ENCODE measurements around the gene DGKD. TPM values are rescaled to one million over a fixed set of nuclear protein-coding genes. Genes with fewer than 3 reads are reported as not detected.
"Not testable (repeated sequence)": the region's sequence is repeated elsewhere in the genome, so short reads cannot be mapped to it uniquely, and the experiment has no call there.

The DGKD gene
- total and polyA plus RNA-seq, 2 experiments from 2014 or later, result 3.9 to 4.0 TPM

- no peaks in the 10 kb centered on the region for H3K27me3 ChIP-seq (replicated peaks; ENCODE audit: insufficient read depth)
- DNase-seq, result no peak
- in situ Hi-C loops (cut with MboI), result no loop called here
- no peaks in the 10 kb centered on the region for H4K20me1 ChIP-seq (ENCODE audit: insufficient read depth)
- no peaks in the 10 kb centered on the region for H3K9me3 ChIP-seq (ENCODE audit: low read depth)
- H3K79me2 ChIP-seq (ENCODE audit: insufficient read depth), result 0 out of 2 replicates have a peak, but pooled peaks cover 10% of the 10 kb centered on the region
- H3K9ac ChIP-seq, result no peak overlapping the region
- H3K4me3 ChIP-seq, result no peak overlapping the region
- H3F3A ChIP-seq (ENCODE audit: insufficient read depth), result no peaks in the 10 kb centered on the region
- 93 to 95% methylated on average over 5 of the region's 5 CpGs for WGBS, 2 experiments (ENCODE audit: low coverage in 1 of 2, low lambda C conversion rate in 2 of 2, missing lambda C conversion rate in 2 of 2)
- H3K27ac ChIP-seq, result no peak overlapping the region
- H3K36me3 ChIP-seq (ENCODE audit: low read depth), result peaks cover 2% of the 10 kb centered on the region; the same call in 1 of the 2 replicates
- no peak overlapping the region for H2AFZ ChIP-seq
- no peaks in the 10 kb centered on the region for H3K4me1 ChIP-seq (ENCODE audit: insufficient read depth)
- H3K9me2 ChIP-seq (ENCODE audit: insufficient read depth), result no peaks in the 10 kb centered on the region
- TF ChIP-seq EZH2 (IDR thresholded peaks at IDR 0.05; ENCODE audit: insufficient read depth, poor library complexity, severe bottlenecking), result no peak
- no peak for TF ChIP-seq EZH2phosphoT487 (IDR thresholded peaks at IDR 0.05; ENCODE audit: insufficient read depth, low read depth)
- H3K4me2 ChIP-seq (ENCODE audit: unreplicated experiment), result no peak overlapping the region
These were observed 19.0 kb downstream of the DGKD start for GRCh38 chr2:233373316-233373715.

GRCh38 chr2:233374776-233375175 lies 20.5 kb downstream of the DGKD start:
- H3K27me3 ChIP-seq (replicated peaks; ENCODE audit: insufficient read depth); H2AFZ ChIP-seq; H3K36me3 ChIP-seq (ENCODE audit: low read depth); H3K79me2 ChIP-seq (ENCODE audit: insufficient read depth); H4K20me1 ChIP-seq (ENCODE audit: insufficient read depth); H3K4me1 ChIP-seq (ENCODE audit: insufficient read depth); H3K4me3 ChIP-seq; H3K27ac ChIP-seq; H3K4me2 ChIP-seq (ENCODE audit: unreplicated experiment); H3F3A ChIP-seq (ENCODE audit: insufficient read depth); H3K9ac ChIP-seq; H3K9me3 ChIP-seq (ENCODE audit: low read depth); in situ Hi-C loops (cut with MboI); H3K9me2 ChIP-seq (ENCODE audit: insufficient read depth); DNase-seq: not testable (repeated sequence)
- WGBS, 2 experiments (ENCODE audit: low coverage in 1 of 2, low lambda C conversion rate in 2 of 2, missing lambda C conversion rate in 2 of 2), result 95 to 98% methylated on average over 11 of the region's 11 CpGs

- Histone ChIP-seq H3K4me2 (ENCODE audit: unreplicated experiment) (no peak overlapping the region), H2AFZ (no peak overlapping the region), H3K79me2 (ENCODE audit: insufficient read depth) (0 out of 2 replicates have a peak, but pooled peaks cover 10% of the 10 kb centered on the region), H3K27ac (no peak overlapping the region), H4K20me1 (ENCODE audit: insufficient read depth) (no peaks in the 10 kb centered on the region), H3K9ac (no peak overlapping the region), H3K4me1 (ENCODE audit: insufficient read depth) (no peaks in the 10 kb centered on the region), H3F3A (ENCODE audit: insufficient read depth) (no peaks in the 10 kb centered on the region), H3K36me3 (ENCODE audit: low read depth) (peaks cover 2% of the 10 kb centered on the region; the same call in 1 of the 2 replicates), H3K4me3 (no peak overlapping the region), H3K27me3 (replicated peaks; ENCODE audit: insufficient read depth) (no peaks in the 10 kb centered on the region), H3K9me3 (ENCODE audit: low read depth) (no peaks in the 10 kb centered on the region), H3K9me2 (ENCODE audit: insufficient read depth) (no peaks in the 10 kb centered on the region)
- TF ChIP-seq EZH2phosphoT487 (IDR thresholded peaks at IDR 0.05; ENCODE audit: insufficient read depth, low read depth) (no peak), EZH2 (IDR thresholded peaks at IDR 0.05; ENCODE audit: insufficient read depth, poor library complexity, severe bottlenecking) (no peak)
- in situ Hi-C loops (cut with MboI), result no loop called here
- 75 to 78% methylated on average over 10 of the region's 10 CpGs for WGBS, 2 experiments (ENCODE audit: low coverage in 1 of 2, low lambda C conversion rate in 2 of 2, missing lambda C conversion rate in 2 of 2)
- DNase-seq, result no peak
These were observed 21.4 kb downstream of the DGKD start for GRCh38 chr2:233375490-233376314.

- no peak overlapping the region for H3K27ac ChIP-seq
- in situ Hi-C loops (cut with MboI), result no loop called here
- no peak for TF ChIP-seq EZH2phosphoT487 (IDR thresholded peaks at IDR 0.05; ENCODE audit: insufficient read depth, low read depth)
- no peak for TF ChIP-seq EZH2 (IDR thresholded peaks at IDR 0.05; ENCODE audit: insufficient read depth, poor library complexity, severe bottlenecking)
These were observed 24.7 kb downstream of the DGKD start for GRCh38 chr2:233379034-233379433.

More at GRCh38 chr2:233379034-233379433, 24.7 kb downstream of the DGKD start:
- no peak for DNase-seq
- no peaks in the 10 kb centered on the region for H3F3A ChIP-seq (ENCODE audit: insufficient read depth)
- H3K79me2 ChIP-seq (ENCODE audit: insufficient read depth), result no peaks in the 10 kb centered on the region
- H3K36me3 ChIP-seq (ENCODE audit: low read depth), result 0 out of 2 replicates have a peak, but pooled peaks cover 2% of the 10 kb centered on the region
- H3K4me3 ChIP-seq, result no peak overlapping the region
- no peak overlapping the region for H3K9ac ChIP-seq
- no peaks in the 10 kb centered on the region for H3K4me1 ChIP-seq (ENCODE audit: insufficient read depth)
- no peaks in the 10 kb centered on the region for H3K9me2 ChIP-seq (ENCODE audit: insufficient read depth)
- no peak overlapping the region for H3K4me2 ChIP-seq (ENCODE audit: unreplicated experiment)
- no peaks in the 10 kb centered on the region for H3K27me3 ChIP-seq (replicated peaks; ENCODE audit: insufficient read depth)
- no peak overlapping the region for H2AFZ ChIP-seq
- H3K9me3 ChIP-seq (ENCODE audit: low read depth), result no peaks in the 10 kb centered on the region
- no peaks in the 10 kb centered on the region for H4K20me1 ChIP-seq (ENCODE audit: insufficient read depth)
- 88 to 94% methylated on average over 6 of the region's 6 CpGs for WGBS, 2 experiments (ENCODE audit: low coverage in 1 of 2, low lambda C conversion rate in 2 of 2, missing lambda C conversion rate in 2 of 2)

Data from GM23248 (cell line).